NCI-H1436 (cell line): ENCODE data around the gene ARL3.
"Not testable (repeated sequence)": the region's sequence is repeated elsewhere in the genome, so short reads cannot be mapped to it uniquely, and the experiment has no call there.

Experiments used
- DNase-seq: peaks from one replicate; lab custom pipeline; 2025; lab: John Stamatoyannopoulos, UW

The ARL3 gene

GRCh38 chr10:102673236-102673818, 40.9 kb downstream of the ARL3 start:
- no peak for DNase-seq

GRCh38 chr10:102670871-102671434, 43.2 kb downstream of the ARL3 start:
- no peak for DNase-seq

GRCh38 chr10:102670065-102670670, 44.0 kb downstream of the ARL3 start:
- no peak for DNase-seq

GRCh38 chr10:102669206-102670064, 44.8 kb downstream of the ARL3 start:
- no peak for DNase-seq

- DNase-seq = no peak
Observed at GRCh38 chr10:102668326-102669107, 45.7 kb downstream of the ARL3 start.

GRCh38 chr10:102667411-102667810, 46.8 kb downstream of the ARL3 start:
- DNase-seq = not testable (repeated sequence)

GRCh38 chr10:102665904-102666509, 48.2 kb downstream of the ARL3 start:
- DNase-seq = no peak

- DNase-seq = no peak
Observed at GRCh38 chr10:102661658-102662028, 52.6 kb downstream of the ARL3 start.

GRCh38 chr10:102660888-102661657, 53.1 kb downstream of the ARL3 start:
- DNase-seq = no peak

GRCh38 chr10:102658802-102659201, 55.4 kb downstream of the ARL3 start:
- DNase-seq = no peak

GRCh38 chr10:102657984-102658724, 56.0 kb downstream of the ARL3 start:
- no peak for DNase-seq

GRCh38 chr10:102657451-102657850, 56.7 kb downstream of the ARL3 start:
- DNase-seq = no peak

GRCh38 chr10:102656791-102657371, 57.3 kb downstream of the ARL3 start:
- DNase-seq = no peak

- no peak for DNase-seq
Observed at GRCh38 chr10:102656026-102656425, 58.2 kb downstream of the ARL3 start.

GRCh38 chr10:102654969-102655368, 59.2 kb downstream of the ARL3 start:
- DNase-seq = no peak

- DNase-seq = no peak
Observed at GRCh38 chr10:102654566-102654965, 59.6 kb downstream of the ARL3 start.

GRCh38 chr10:102653060-102653459, 61.1 kb downstream of the ARL3 start:
- no peak for DNase-seq

GRCh38 chr10:102652170-102652916, 61.9 kb downstream of the ARL3 start:
- no peak for DNase-seq
